ENCODE data around the gene P3R3URF.

The P3R3URF gene

DNA sequence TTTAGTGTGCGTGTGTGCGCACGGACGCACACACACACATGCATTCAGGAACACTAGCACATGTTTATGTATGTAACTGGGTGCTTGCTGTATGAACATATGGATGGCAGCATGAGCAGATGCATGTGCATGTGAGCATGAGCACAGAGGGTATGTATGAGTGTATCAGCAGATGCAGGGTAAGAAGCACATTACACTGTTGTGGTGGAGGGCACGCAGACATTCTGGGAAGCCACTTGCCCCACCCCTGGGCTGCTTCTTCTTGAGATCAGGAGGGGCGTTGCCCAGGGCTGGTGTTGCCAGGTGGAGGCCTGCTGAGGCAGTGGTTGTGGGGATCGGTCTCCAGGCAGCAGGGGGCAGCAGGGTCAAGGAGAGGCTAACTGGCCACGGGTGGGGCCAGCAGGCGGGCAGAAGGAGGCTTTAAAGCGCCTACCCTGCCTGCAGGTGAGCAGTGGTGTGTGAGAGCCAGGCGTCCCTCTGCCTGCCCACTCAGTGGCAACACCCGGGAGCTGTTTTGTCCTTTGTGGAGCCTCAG, 3.9 kb upstream of the P3R3URF start:
- DNase-seq = peak; percentile 74
- in situ Hi-C loops (cut with HindIII; ENCODE audit: low pct_ligation_motif_present, low pct_unique_long_range_greater_than_20kb, low sequenced_read_pairs) = loop anchor here (25.0 kb wide), 1 partner anchor 143 kb away; no protein-coding TSS in a partner anchor

DNA sequence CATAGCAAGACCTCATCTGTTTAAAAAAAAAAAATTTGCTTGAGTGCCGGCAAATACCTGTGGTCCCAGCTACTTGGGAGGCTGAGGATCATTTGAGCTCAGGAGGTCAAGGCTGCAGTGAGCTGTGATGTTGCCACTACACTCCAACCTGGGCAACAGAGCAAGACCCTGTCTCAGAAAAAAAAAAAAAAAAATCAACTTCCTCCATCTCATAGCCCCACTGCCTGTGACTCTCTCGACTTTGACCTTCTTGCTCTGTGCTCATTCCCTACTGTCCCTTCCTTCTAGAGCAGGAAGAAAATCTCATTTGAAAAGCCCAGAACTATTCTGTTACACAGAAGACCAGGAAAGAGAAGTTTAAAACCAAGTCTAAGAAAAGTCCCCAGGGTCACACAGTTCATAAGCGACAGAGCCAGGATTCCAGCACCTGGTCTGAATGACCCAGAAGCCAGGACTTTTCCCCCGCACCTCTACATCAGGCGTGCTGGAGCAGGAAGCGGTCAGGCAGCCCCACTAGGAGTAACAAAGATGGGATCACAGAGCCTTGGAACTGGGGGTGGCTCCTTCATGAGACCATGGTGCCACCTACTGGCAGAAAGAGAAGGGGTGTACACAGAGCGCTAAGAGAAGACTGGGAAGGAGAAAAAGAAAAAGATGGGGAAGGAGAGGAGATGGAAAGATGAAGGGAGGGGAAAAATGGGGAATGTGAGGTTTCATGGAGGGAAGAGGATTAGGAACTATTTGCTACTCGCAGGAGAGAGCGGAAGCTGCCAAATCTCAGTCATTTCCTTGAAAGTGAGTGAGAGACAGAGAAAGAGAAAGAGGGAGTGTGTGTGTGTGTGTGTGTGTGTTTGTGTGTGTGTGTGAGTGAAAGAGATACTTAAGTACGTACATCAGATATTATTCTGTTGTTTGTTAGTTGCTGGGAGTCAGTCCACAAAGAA, 3.1 kb upstream of the P3R3URF start:
- DNase-seq = peak; percentile 88
- in situ Hi-C loops (cut with HindIII; ENCODE audit: low pct_ligation_motif_present, low pct_unique_long_range_greater_than_20kb, low sequenced_read_pairs) = loop anchor here (25.0 kb wide), 1 partner anchor 142 kb away; no protein-coding TSS in a partner anchor

DNA sequence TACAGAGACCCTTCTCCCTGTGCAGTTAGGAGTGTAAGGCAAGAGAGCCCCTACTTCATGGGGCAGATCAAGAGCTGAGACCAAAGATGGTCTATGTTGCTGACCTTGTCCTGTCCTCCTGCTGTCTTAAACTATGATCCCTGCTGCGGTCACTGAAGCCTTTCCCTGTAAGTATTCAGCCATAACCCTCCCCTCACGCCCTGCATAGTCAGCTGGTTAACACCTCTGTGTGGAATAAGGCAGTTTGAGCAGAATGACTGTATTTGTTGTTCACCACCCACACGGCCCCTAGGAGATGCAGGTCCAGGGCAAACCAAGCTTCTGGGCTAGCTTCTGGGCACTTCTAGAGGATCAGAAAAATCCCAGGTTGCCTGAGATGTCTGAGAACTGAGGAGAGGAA, 1.0 kb downstream of the P3R3URF start:
- in situ Hi-C loops (cut with HindIII; ENCODE audit: low pct_ligation_motif_present, low pct_unique_long_range_greater_than_20kb, low sequenced_read_pairs) = loop anchor here (25.0 kb wide), 1 partner anchor 138 kb away; no protein-coding TSS in a partner anchor
- DNase-seq = no peak

GRCh38 chr1:46174448-46175231, 1.6 kb downstream of the P3R3URF start, which contains the start of gene TSPAN1:
TSS of gene TSPAN1 (plus strand) at chr1:46175087. CDS start at chr1:46181108, 6,021 bp downstream.
- in situ Hi-C loops (cut with HindIII; ENCODE audit: low pct_ligation_motif_present, low pct_unique_long_range_greater_than_20kb, low sequenced_read_pairs) = loop anchor here (25.0 kb wide), 1 partner anchor 137 kb away; no protein-coding TSS in a partner anchor
- DNase-seq = no peak

DNA sequence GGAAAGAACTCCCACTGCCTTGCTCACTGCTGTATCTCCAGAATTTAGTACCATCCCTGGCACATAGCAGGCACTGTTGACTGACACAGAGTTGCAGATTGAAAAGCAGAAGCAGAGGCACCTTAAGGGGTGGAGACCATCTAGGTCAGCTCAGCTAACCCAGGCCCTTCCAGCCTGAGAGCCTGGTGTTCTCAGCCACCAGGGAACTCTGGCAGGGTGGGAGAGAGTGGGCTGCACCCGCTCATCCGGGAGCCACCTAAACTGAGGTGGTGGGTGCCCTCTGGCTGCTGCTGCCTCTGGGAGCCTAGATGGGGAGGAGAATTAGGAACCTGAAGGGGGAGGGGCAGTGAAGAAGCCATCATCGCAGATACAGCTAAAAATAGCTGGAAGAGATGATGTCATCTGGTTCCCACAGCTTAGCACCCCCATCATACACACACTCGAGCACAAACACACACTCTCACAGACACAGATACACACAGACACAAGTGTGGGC, 2.9 kb downstream of the P3R3URF start:
- no peak for DNase-seq
- in situ Hi-C loops (cut with HindIII; ENCODE audit: low pct_ligation_motif_present, low pct_unique_long_range_greater_than_20kb, low sequenced_read_pairs) = no loop called here

DNA sequence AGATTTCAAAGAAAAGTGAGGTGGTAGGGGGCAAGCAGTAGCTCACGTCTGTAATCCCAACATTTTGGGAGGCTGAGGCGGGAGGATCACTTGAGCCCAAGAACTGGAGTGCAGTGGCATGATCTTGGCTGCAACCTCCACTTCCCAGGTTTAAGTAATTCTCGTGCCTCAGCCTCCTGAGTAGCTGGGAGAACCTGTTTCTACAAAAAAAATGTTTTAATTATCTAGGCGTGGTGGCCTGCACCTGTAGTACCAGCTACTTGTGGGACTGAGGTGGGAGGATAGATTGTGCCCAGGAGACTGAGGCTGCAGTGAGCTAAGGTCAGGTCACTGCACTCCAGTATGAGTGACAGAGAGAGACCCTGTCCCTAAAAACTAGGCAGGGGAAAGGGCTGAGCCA, 4.0 kb downstream of the P3R3URF start:
- no peak for DNase-seq
- in situ Hi-C loops (cut with HindIII; ENCODE audit: low pct_ligation_motif_present, low pct_unique_long_range_greater_than_20kb, low sequenced_read_pairs) = no loop called here

GRCh38 chr1:46171871-46172270, 4.4 kb downstream of the P3R3URF start:
- in situ Hi-C loops (cut with HindIII; ENCODE audit: low pct_ligation_motif_present, low pct_unique_long_range_greater_than_20kb, low sequenced_read_pairs) = no loop called here
- DNase-seq = no peak

DNA sequence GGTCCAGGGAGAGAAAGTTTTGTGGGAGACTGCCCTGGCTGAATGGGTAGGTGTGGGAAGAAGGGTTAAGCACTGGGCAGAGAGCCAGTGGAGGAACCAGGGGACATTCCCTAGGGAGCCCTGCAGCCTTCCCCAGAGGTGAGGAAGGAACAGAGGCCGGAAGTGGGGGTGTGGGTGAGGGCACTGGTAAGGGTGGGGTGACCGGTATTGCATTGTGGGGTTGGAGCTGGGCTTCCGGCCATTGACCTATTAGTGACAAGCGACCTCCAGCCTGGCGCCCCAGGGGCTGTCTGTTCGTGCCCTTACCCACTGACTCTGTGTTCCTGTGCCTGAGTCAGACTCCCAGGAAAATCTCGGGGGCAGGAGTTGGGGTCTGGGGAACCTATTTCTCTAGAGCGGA, 4.9 kb downstream of the P3R3URF start:
- in situ Hi-C loops (cut with HindIII; ENCODE audit: low pct_ligation_motif_present, low pct_unique_long_range_greater_than_20kb, low sequenced_read_pairs) = no loop called here
- no peak for DNase-seq

- no peak for DNase-seq
- in situ Hi-C loops (cut with HindIII; ENCODE audit: low pct_ligation_motif_present, low pct_unique_long_range_greater_than_20kb, low sequenced_read_pairs) = no loop called here
These were observed 6.4 kb downstream of the P3R3URF start for GRCh38 chr1:46169811-46170454.

DNA sequence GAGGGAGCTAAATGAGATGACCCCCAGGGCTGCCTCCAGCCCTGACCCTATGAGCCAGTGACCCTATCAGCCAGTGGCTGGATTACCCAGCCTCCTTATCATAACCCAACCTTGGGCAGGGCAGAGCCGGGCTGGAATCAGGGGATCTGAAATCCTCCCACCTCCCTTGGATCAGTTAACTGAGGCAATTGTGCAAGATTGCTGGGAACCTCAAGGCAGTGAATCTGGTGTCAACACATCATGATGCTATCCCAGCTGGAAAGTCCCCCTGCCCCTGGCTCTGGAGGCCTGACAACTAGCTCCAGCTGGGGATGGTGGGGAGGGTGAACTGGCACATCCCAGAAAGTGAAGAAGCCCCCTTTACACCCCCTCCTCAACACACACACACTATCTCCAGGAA, 7.8 kb downstream of the P3R3URF start:
- in situ Hi-C loops (cut with HindIII; ENCODE audit: low pct_ligation_motif_present, low pct_unique_long_range_greater_than_20kb, low sequenced_read_pairs) = no loop called here
- DNase-seq = no peak

GRCh38 chr1:46166521-46167462, 9.5 kb downstream of the P3R3URF start:
- DNase-seq = no peak
- in situ Hi-C loops (cut with HindIII; ENCODE audit: low pct_ligation_motif_present, low pct_unique_long_range_greater_than_20kb, low sequenced_read_pairs) = no loop called here

- in situ Hi-C loops (cut with HindIII; ENCODE audit: low pct_ligation_motif_present, low pct_unique_long_range_greater_than_20kb, low sequenced_read_pairs) = no loop called here
- no peak for DNase-seq
These were observed 16.1 kb downstream of the P3R3URF start for GRCh38 chr1:46160212-46160611.

GRCh38 chr1:46159516-46159915, 16.8 kb downstream of the P3R3URF start:
- in situ Hi-C loops (cut with HindIII; ENCODE audit: low pct_ligation_motif_present, low pct_unique_long_range_greater_than_20kb, low sequenced_read_pairs) = no loop called here
- DNase-seq = no peak

- DNase-seq = no peak
- in situ Hi-C loops (cut with HindIII; ENCODE audit: low pct_ligation_motif_present, low pct_unique_long_range_greater_than_20kb, low sequenced_read_pairs) = no loop called here
These were observed 17.7 kb downstream of the P3R3URF start for GRCh38 chr1:46158312-46159281.

GRCh38 chr1:46157916-46158311, 18.4 kb downstream of the P3R3URF start:
- in situ Hi-C loops (cut with HindIII; ENCODE audit: low pct_ligation_motif_present, low pct_unique_long_range_greater_than_20kb, low sequenced_read_pairs) = no loop called here
- DNase-seq = no peak

DNA sequence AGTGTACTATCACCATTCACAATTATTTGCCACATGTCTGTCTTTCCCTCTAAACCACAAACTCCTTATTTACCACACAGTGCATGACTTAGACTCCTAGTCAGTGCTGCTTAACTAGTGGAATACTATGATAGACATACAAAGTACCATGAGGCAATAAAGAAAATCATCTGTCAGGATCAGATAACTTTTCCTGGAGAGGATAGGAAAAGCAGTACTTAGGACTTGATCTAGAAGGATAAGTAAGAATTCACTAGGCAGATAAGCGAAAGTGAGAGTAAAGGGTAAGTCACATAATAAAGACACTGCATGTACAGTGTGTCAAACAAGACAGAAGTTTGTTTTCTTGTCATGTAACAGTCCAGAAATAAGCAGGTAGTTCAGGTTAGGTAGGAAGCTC, 22.6 kb downstream of the P3R3URF start:
- no peak for DNase-seq
- in situ Hi-C loops (cut with HindIII; ENCODE audit: low pct_ligation_motif_present, low pct_unique_long_range_greater_than_20kb, low sequenced_read_pairs) = no loop called here

Data from ACHN (cell line).